OCI-LY7 (cell line): ENCODE data around the gene PGAP6. TPM values are rescaled to one million over a fixed set of nuclear protein-coding genes. Genes with fewer than 3 reads are reported as not detected.

Experiments
- BruUV-seq: library from RNA; stranded (reverse); fragments of 400-500 nt; replicated peaks from 2 replicates; lab custom pipeline; 2021; lab: Mats Ljungman, UMichigan
- CTCF ChIA-PET: fragments of 300-600 bp; sonication (Branson Sonifier 250); formaldehyde crosslinking; loops from one replicate; lab custom pipeline; 2022; ENCODE audit warnings: antibody characterized with exemption; ENCODE audit not compliant: unreplicated experiment; lab: Charles Lee
- POLR2A ChIA-PET: fragments of 300-600 bp; sonication (Branson Sonifier 250); formaldehyde crosslinking; loops from one replicate; lab custom pipeline; 2022; ENCODE audit warnings: antibody characterized with exemption; lab: Charles Lee
- DNase-seq: peaks from one replicate; pipeline ENCODE4 v3.0.0-alpha.2; 2015; ENCODE audit warnings: low spot score
- H2AFZ ChIP-seq: fragments of 200-600 bp; sonication (generic), shearing (Covaris generic); 2 replicates; pipeline ENCODE4 v1.6.1; 2014; ENCODE audit warnings: mild to moderate bottlenecking, antibody characterized with exemption, low read length, moderate library complexity
- H3K27ac ChIP-seq: fragments of 200-600 bp; sonication (generic); 2 replicates; pipeline ENCODE4 v1.5.1; 2014; ENCODE audit warnings: mixed run types, low read depth, mild to moderate bottlenecking, moderate library complexity, low read length, inconsistent platforms; ENCODE audit not compliant: poor library complexity, severe bottlenecking
- H3K36me3 ChIP-seq: fragments of 200-600 bp; sonication (generic); 2 replicates; pipeline ENCODE4 v1.6.1; 2014; ENCODE audit warnings: mild to moderate bottlenecking, antibody characterized with exemption, low read length, moderate library complexity, mixed read lengths; ENCODE audit not compliant: insufficient read depth
- H3K4me1 ChIP-seq: fragments of 200-600 bp; sonication (generic); 2 replicates; pipeline ENCODE4 v1.5.1; 2014; ENCODE audit warnings: mild to moderate bottlenecking, low read length; ENCODE audit not compliant: insufficient read depth, poor library complexity, severe bottlenecking
- H3K4me2 ChIP-seq: fragments of 200-600 bp; sonication (generic); 2 replicates; pipeline ENCODE4 v1.6.1; 2014; ENCODE audit warnings: mild to moderate bottlenecking, low read length
- H3K4me3 ChIP-seq: fragments of 200-600 bp; sonication (generic); 2 replicates; pipeline ENCODE4 v1.5.1; 2014; ENCODE audit warnings: mild to moderate bottlenecking, low read depth, low read length; ENCODE audit not compliant: poor library complexity, severe bottlenecking
- H3K79me2 ChIP-seq: fragments of 200-600 bp; sonication (generic); 2 replicates; pipeline ENCODE4 v1.6.1; 2016; ENCODE audit warnings: low read depth, mild to moderate bottlenecking, low read length, moderate library complexity, mixed read lengths; ENCODE audit not compliant: insufficient read depth
- H3K9me2 ChIP-seq: fragments of 200-600 bp; sonication (generic); 2 replicates; pipeline ENCODE4 v1.6.1; 2016; ENCODE audit warnings: mild to moderate bottlenecking, low read length, mixed read lengths; ENCODE audit not compliant: insufficient read depth
- H3K9me3 ChIP-seq: fragments of 200-600 bp; sonication (generic); 2 replicates; pipeline ENCODE4 v1.6.1; 2014; ENCODE audit warnings: mild to moderate bottlenecking, mixed run types, low read length, mixed read lengths
- H4K20me1 ChIP-seq: fragments of 200-600 bp; sonication (generic); 2 replicates; pipeline ENCODE4 v1.6.1; 2014; ENCODE audit warnings: mild to moderate bottlenecking, antibody characterized with exemption, low read length, moderate library complexity, mixed read lengths; ENCODE audit not compliant: insufficient read depth
- EZH2phosphoT487 ChIP-seq: fragments of 200-600 bp; sonication (generic); IDR thresholded peaks from 2 replicates; pipeline ENCODE4 v1.6.1; 2018; ENCODE audit warnings: low read depth, borderline replicate concordance, mild to moderate bottlenecking, mixed run types, antibody characterized with exemption, low read length, moderate library complexity, mixed read lengths
- intact Hi-C: fragments of 100-400 bp; cut with micrococcal nuclease; formaldehyde crosslinking; loops from one replicate; pipeline ENCODE4 v1.10.0; 2022; ENCODE audit not compliant: unreplicated experiment
- total RNA-seq, 2 experiments: library from RNA; depleted of rRNA in 1 of 2; stranded (reverse); fragments of >200 nt in 1 of 2; shearing (Covaris generic) in 1 of 2; gene quantifications; 2 replicates each; pipeline ENCODE4 v1.2.3, GENCODE V29; 2014 to 2022
- TF ChIP-seq, protein P1 (sequence below): fragments of 200-600 bp; sonication (generic); conservative IDR thresholded peaks from 2 replicates; pipeline ENCODE4 v1.5.1; 2014; ENCODE audit warnings: mild to moderate bottlenecking, antibody characterized with exemption, low read length, moderate library complexity, mixed read lengths

The PGAP6 gene
- total RNA-seq, 2 experiments from 2014 or later = 41.2 to 50.6 TPM

DNA sequence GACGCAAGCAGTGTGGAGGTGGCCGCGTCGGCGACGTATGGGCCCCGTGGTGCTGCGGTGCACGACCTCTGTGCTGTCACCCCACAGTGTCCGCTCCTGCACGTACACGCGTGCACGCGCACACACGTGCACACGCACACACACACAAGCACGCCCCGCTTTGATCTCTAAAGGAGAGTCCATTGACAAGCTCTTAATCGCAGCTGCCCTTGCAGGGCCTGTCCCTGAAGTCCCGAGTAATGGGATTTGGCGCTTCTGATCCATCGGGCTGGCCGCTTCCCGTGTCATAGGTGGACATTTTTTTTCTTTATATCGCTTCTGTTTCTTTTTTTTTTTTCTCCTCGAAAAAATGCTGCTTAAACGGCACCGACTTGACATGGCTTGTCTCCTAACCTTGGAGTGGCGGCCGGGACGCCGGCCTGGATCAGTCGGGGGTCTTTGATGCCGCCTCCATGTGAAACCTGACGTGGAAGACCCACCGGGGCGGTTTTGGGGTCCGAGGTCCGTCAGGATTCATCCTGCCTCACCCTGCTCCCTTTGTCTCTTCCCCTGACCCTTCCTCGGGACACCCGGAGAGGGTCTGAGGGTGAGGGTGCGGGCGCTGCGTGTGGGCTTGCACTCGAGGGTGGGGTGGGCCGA lies 21.0 kb downstream of the PGAP6 start:
- H4K20me1 ChIP-seq = no peaks in the 10 kb centered on the region
- H3K4me2 ChIP-seq = no peak overlapping the region
- no peaks in the 10 kb centered on the region for H3K79me2 ChIP-seq
- no peaks in the 10 kb centered on the region for H3K4me1 ChIP-seq
- no peak overlapping the region for H2AFZ ChIP-seq
- H3K27ac ChIP-seq = no peak overlapping the region
- CTCF ChIA-PET = no interaction called here
- H3K9me2 ChIP-seq = no peaks in the 10 kb centered on the region
- no peak overlapping the region for H3K4me3 ChIP-seq
- intact Hi-C loops = no loop called here
- POLR2A ChIA-PET = no interaction called here
- TF ChIP-seq, protein P1, sequence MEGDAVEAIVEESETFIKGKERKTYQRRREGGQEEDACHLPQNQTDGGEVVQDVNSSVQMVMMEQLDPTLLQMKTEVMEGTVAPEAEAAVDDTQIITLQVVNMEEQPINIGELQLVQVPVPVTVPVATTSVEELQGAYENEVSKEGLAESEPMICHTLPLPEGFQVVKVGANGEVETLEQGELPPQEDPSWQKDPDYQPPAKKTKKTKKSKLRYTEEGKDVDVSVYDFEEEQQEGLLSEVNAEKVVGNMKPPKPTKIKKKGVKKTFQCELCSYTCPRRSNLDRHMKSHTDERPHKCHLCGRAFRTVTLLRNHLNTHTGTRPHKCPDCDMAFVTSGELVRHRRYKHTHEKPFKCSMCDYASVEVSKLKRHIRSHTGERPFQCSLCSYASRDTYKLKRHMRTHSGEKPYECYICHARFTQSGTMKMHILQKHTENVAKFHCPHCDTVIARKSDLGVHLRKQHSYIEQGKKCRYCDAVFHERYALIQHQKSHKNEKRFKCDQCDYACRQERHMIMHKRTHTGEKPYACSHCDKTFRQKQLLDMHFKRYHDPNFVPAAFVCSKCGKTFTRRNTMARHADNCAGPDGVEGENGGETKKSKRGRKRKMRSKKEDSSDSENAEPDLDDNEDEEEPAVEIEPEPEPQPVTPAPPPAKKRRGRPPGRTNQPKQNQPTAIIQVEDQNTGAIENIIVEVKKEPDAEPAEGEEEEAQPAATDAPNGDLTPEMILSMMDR = no peak
- TF ChIP-seq EZH2phosphoT487 = no peak
- no TSS peak for BruUV-seq
- H3K36me3 ChIP-seq = no peaks in the 10 kb centered on the region
- H3K9me3 ChIP-seq = no peaks in the 10 kb centered on the region
- no peak for DNase-seq

DNA sequence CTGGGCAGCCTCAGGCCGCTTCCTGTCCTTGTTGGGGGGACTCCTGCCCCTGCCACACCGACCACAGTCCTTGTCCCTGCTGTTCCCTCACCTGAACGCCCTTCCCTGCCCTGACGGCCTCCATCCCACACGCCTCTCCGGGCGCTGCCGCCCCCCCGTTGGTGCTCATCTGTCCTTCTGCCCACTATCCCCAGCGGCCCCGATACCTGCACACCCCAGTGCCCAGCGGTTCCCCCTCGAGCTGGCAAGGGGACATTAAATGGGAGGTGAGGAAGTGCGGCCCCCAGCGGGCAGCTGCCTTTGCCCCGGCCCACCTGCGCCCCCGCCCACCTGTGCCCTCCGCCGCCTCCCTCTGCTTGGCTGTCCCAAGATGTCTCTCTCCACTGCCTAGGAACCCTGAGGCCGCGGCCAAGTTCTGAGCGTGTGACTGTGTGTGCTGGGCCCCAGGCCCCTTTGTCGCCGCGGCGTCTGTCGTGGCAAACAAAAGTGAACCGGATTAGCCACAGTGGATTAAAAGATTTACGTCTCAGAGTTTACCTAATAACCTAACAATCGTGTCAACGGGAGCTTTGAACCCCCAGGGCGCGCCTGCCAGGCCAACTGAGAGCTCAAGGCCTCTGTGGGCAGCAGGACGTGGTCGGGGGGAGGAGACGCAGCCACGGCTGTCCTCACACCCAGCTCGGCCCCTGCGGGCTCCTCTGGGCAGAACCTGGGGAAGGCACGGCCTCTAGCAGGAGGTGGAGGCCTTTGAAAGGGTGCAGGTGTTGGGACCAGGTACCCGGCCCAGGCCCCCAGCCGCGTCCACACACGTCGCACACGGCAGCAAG lies 21.7 kb downstream of the PGAP6 start:
- Histone ChIP-seq H3K9me2 (no peaks in the 10 kb centered on the region), H3K4me2 (no peak overlapping the region), H3K4me3 (no peak overlapping the region), H3K79me2 (no peaks in the 10 kb centered on the region), H2AFZ (no peak overlapping the region), H4K20me1 (no peaks in the 10 kb centered on the region), H3K36me3 (no peaks in the 10 kb centered on the region), H3K9me3 (no peaks in the 10 kb centered on the region), H3K4me1 (no peaks in the 10 kb centered on the region), H3K27ac (no peak overlapping the region)
- CTCF ChIA-PET = no interaction called here
- DNase-seq = no peak
- POLR2A ChIA-PET = no interaction called here
- no TSS peak for BruUV-seq
- intact Hi-C loops = no loop called here
- no peak for TF ChIP-seq EZH2phosphoT487
- TF ChIP-seq, protein P1 = no peak
